ENCODE measurements around the gene PRELID1.

The PRELID1 gene

DNA sequence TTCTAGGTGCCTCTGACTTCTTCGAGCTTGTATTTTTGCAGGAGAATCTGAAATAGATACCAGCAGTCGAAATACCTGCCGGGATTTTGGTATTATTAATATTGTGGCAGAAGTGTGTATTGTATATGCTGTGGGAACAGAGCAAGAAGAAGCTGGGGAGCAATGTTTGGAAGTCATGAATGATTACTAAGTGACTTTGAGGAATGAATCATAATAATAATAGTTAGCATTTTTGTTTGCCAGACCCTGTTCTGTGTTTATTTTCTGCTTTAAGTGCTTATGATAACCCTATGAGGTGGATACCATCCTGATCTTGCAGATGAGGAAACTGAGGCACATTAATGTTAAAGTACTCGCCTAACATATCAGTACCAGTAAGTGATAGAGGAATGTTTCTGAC, 32.5 kb upstream of the PRELID1 start:
- Histone ChIP-seq H3K36me3 (ENCODE audit: control insufficient read depth in 1 of 2, insufficient read depth in 2 of 2, low read length in 2 of 2) (peaks cover 41 to 84% of the 10 kb centered on the region in 2 donors), H3K9me3 (ENCODE audit: control insufficient read depth in 1 of 2, low read length in 2 of 2) (no peaks in the 10 kb centered on the region), H3K27me3 (ENCODE audit: control insufficient read depth in 1 of 2, insufficient read depth in 2 of 2, low read length in 2 of 2) (no peaks in the 10 kb centered on the region), H3K4me1 (ENCODE audit: control insufficient read depth in 1 of 2, insufficient read depth in 2 of 2, low read length in 2 of 2) (no peaks in the 10 kb centered on the region), H3K9ac (ENCODE audit: low read depth in 1 of 2, low read length in 2 of 2) (no peak overlapping the region), H3K27ac (ENCODE audit: low read depth, low read length) (no peak overlapping the region), H3K4me3 (ENCODE audit: low read depth in 1 of 2, low read length in 2 of 2) (no peak overlapping the region)

DNA sequence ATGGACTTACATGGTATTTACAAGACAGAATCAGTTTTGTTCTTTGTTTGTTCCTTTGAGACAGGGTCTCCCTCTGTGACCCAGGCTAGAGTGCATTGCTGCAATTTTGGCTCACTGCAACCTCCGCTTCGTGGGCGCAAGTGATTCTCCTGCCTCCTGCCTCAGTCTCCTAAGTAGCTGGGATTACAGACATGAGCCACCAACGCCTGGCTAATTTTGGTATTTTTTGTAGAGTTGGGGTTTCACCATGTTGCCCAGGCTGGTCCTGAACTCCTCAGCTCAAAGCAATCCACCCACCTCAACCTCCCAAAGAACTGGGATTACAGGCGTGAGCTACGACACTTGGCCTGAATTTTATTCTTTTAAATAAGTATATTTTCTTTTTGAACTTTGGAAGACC, 27.7 kb upstream of the PRELID1 start:
- H3K4me3 ChIP-seq (ENCODE audit: low read depth in 1 of 2, low read length in 2 of 2): no peak overlapping the region
- H3K9me3 ChIP-seq (ENCODE audit: control insufficient read depth in 1 of 2, low read length in 2 of 2): no peaks in the 10 kb centered on the region
- H3K27me3 ChIP-seq (ENCODE audit: control insufficient read depth in 1 of 2, insufficient read depth in 2 of 2, low read length in 2 of 2): no peaks in the 10 kb centered on the region
- H3K9ac ChIP-seq (ENCODE audit: low read depth in 1 of 2, low read length in 2 of 2): no peak overlapping the region
- H3K4me1 ChIP-seq (ENCODE audit: control insufficient read depth in 1 of 2, insufficient read depth in 2 of 2, low read length in 2 of 2): no peaks in the 10 kb centered on the region
- peaks cover 40 to 68% of the 10 kb centered on the region in 2 donors for H3K36me3 ChIP-seq (ENCODE audit: control insufficient read depth in 1 of 2, insufficient read depth in 2 of 2, low read length in 2 of 2)
- H3K27ac ChIP-seq (ENCODE audit: low read depth, low read length): no peak overlapping the region

GRCh38 chr5:177276886-177277285, 26.7 kb upstream of the PRELID1 start:
- H3K36me3 ChIP-seq (ENCODE audit: control insufficient read depth in 1 of 2, insufficient read depth in 2 of 2, low read length in 2 of 2): peaks cover 37 to 66% of the 10 kb centered on the region in 2 donors
- no peak overlapping the region for H3K4me3 ChIP-seq (ENCODE audit: low read depth in 1 of 2, low read length in 2 of 2)
- H3K27ac ChIP-seq (ENCODE audit: low read depth, low read length): no peak overlapping the region
- no peaks in the 10 kb centered on the region for H3K27me3 ChIP-seq (ENCODE audit: control insufficient read depth in 1 of 2, insufficient read depth in 2 of 2, low read length in 2 of 2)
- H3K4me1 ChIP-seq (ENCODE audit: control insufficient read depth in 1 of 2, insufficient read depth in 2 of 2, low read length in 2 of 2): no peaks in the 10 kb centered on the region
- no peak overlapping the region for H3K9ac ChIP-seq (ENCODE audit: low read depth in 1 of 2, low read length in 2 of 2)
- H3K9me3 ChIP-seq (ENCODE audit: control insufficient read depth in 1 of 2, low read length in 2 of 2): no peaks in the 10 kb centered on the region

DNA sequence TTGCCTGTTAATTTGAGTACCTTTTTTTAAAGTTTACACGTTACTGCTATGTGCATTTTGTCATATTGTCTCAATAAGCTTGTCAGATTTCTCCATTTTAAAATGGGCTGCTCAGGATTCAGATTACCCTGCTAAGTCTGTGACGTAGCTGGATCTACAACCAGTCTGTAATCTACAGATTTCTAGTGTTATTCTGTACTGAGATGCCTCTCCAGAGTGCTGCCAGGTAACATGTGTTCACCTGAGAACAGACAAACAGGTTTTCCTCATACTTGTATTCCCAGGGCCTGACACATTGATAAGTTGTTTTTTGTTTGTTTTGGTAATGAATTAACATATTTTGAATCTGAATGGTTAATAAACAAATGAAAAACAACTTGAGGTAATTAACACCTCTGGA, 15.4 kb upstream of the PRELID1 start:
- no peak overlapping the region for H3K9ac ChIP-seq (ENCODE audit: low read depth in 1 of 2, low read length in 2 of 2)
- no peaks in the 10 kb centered on the region for H3K27me3 ChIP-seq (ENCODE audit: control insufficient read depth in 1 of 2, insufficient read depth in 2 of 2, low read length in 2 of 2)
- no peak overlapping the region for H3K4me3 ChIP-seq (ENCODE audit: low read depth in 1 of 2, low read length in 2 of 2)
- no peak overlapping the region for H3K27ac ChIP-seq (ENCODE audit: low read depth, low read length)
- no peaks in the 10 kb centered on the region for H3K4me1 ChIP-seq (ENCODE audit: control insufficient read depth in 1 of 2, insufficient read depth in 2 of 2, low read length in 2 of 2)
- peaks cover 42 to 81% of the 10 kb centered on the region in 2 donors for H3K36me3 ChIP-seq (ENCODE audit: control insufficient read depth in 1 of 2, insufficient read depth in 2 of 2, low read length in 2 of 2)
- no peaks in the 10 kb centered on the region for H3K9me3 ChIP-seq (ENCODE audit: control insufficient read depth in 1 of 2, low read length in 2 of 2)

- H3K9me3 ChIP-seq (ENCODE audit: control insufficient read depth in 1 of 2, low read length in 2 of 2): no peaks in the 10 kb centered on the region
- peaks cover 51 to 82% of the 10 kb centered on the region in 2 donors for H3K36me3 ChIP-seq (ENCODE audit: control insufficient read depth in 1 of 2, insufficient read depth in 2 of 2, low read length in 2 of 2)
- no peak overlapping the region for H3K4me3 ChIP-seq (ENCODE audit: low read depth in 1 of 2, low read length in 2 of 2)
- peaks cover 7 to 8% of the 10 kb centered on the region in 2 donors for H3K4me1 ChIP-seq (ENCODE audit: control insufficient read depth in 1 of 2, insufficient read depth in 2 of 2, low read length in 2 of 2)
- H3K27ac ChIP-seq (ENCODE audit: low read depth, low read length): no peak overlapping the region
- no peaks in the 10 kb centered on the region for H3K27me3 ChIP-seq (ENCODE audit: control insufficient read depth in 1 of 2, insufficient read depth in 2 of 2, low read length in 2 of 2)
- no peak overlapping the region for H3K9ac ChIP-seq (ENCODE audit: low read depth in 1 of 2, low read length in 2 of 2)
Measured at GRCh38 chr5:177290816-177291596, 12.6 kb upstream of the PRELID1 start.

- Histone ChIP-seq H3K36me3 (ENCODE audit: control insufficient read depth in 1 of 2, insufficient read depth in 2 of 2, low read length in 2 of 2) (peaks cover 51 to 78% of the 10 kb centered on the region in 2 donors), H3K4me3 (ENCODE audit: low read depth in 1 of 2, low read length in 2 of 2) (no peak overlapping the region), H3K9me3 (ENCODE audit: control insufficient read depth in 1 of 2, low read length in 2 of 2) (no peaks in the 10 kb centered on the region), H3K4me1 (ENCODE audit: control insufficient read depth in 1 of 2, insufficient read depth in 2 of 2, low read length in 2 of 2) (peaks cover 8 to 14% of the 10 kb centered on the region in 2 donors), H3K27ac (ENCODE audit: low read depth, low read length) (no peak overlapping the region), H3K27me3 (ENCODE audit: control insufficient read depth in 1 of 2, insufficient read depth in 2 of 2, low read length in 2 of 2) (no peaks in the 10 kb centered on the region), H3K9ac (ENCODE audit: low read depth in 1 of 2, low read length in 2 of 2) (no peak overlapping the region)
Measured at GRCh38 chr5:177291735-177292134, 11.9 kb upstream of the PRELID1 start.

DNA sequence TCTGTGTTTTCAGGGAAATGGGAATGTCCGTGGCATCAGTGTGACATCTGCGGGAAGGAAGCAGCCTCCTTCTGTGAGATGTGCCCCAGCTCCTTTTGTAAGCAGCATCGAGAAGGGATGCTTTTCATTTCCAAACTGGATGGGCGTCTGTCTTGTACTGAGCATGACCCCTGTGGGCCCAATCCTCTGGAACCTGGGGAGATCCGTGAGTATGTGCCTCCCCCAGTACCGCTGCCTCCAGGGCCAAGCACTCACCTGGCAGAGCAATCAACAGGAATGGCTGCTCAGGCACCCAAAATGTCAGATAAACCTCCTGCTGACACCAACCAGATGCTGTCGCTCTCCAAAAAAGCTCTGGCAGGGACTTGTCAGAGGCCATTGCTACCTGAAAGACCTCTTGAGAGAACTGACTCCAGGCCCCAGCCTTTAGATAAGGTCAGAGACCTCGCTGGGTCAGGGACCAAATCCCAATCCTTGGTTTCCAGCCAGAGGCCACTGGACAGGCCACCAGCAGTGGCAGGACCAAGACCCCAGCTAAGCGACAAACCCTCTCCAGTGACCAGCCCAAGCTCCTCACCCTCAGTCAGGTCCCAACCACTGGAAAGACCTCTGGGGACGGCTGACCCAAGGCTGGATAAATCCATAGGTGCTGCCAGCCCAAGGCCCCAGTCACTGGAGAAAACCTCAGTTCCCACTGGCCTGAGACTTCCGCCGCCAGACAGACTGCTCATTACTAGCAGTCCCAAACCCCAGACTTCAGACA, 9.6 kb upstream of the PRELID1 start:
- Histone ChIP-seq H3K9ac (ENCODE audit: low read depth in 1 of 2, low read length in 2 of 2) (peak overlapping the region in 1 of 2 donors; percentile 27), H3K27ac (ENCODE audit: low read depth, low read length) (no peak overlapping the region), H3K36me3 (ENCODE audit: control insufficient read depth in 1 of 2, insufficient read depth in 2 of 2, low read length in 2 of 2) (peaks cover 47 to 59% of the 10 kb centered on the region in 2 donors), H3K4me3 (ENCODE audit: low read depth in 1 of 2, low read length in 2 of 2) (no peak overlapping the region), H3K27me3 (ENCODE audit: control insufficient read depth in 1 of 2, insufficient read depth in 2 of 2, low read length in 2 of 2) (no peaks in the 10 kb centered on the region), H3K9me3 (ENCODE audit: control insufficient read depth in 1 of 2, low read length in 2 of 2) (no peaks in the 10 kb centered on the region), H3K4me1 (ENCODE audit: control insufficient read depth in 1 of 2, insufficient read depth in 2 of 2, low read length in 2 of 2) (peaks cover 9 to 23% of the 10 kb centered on the region in 2 donors)

DNA sequence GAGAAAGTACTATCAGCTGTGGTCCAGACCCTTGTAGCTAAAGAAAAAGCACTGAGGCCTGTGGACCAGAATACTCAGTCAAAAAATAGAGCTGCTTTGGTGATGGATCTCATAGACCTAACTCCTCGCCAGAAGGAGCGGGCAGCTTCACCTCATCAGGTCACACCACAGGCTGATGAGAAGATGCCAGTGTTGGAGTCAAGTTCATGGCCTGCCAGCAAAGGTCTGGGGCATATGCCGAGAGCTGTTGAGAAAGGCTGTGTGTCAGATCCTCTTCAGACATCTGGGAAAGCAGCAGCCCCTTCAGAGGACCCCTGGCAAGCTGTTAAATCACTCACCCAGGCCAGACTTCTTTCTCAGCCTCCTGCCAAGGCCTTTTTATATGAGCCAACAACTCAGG, 9.0 kb upstream of the PRELID1 start:
- Histone ChIP-seq H3K27ac (ENCODE audit: low read depth, low read length) (no peak overlapping the region), H3K9ac (ENCODE audit: low read depth in 1 of 2, low read length in 2 of 2) (no peak overlapping the region), H3K4me1 (ENCODE audit: control insufficient read depth in 1 of 2, insufficient read depth in 2 of 2, low read length in 2 of 2) (peaks cover 16 to 29% of the 10 kb centered on the region in 2 donors), H3K36me3 (ENCODE audit: control insufficient read depth in 1 of 2, insufficient read depth in 2 of 2, low read length in 2 of 2) (peaks cover 47 to 54% of the 10 kb centered on the region in 2 donors), H3K4me3 (ENCODE audit: low read depth in 1 of 2, low read length in 2 of 2) (no peak overlapping the region), H3K27me3 (ENCODE audit: control insufficient read depth in 1 of 2, insufficient read depth in 2 of 2, low read length in 2 of 2) (no peaks in the 10 kb centered on the region), H3K9me3 (ENCODE audit: control insufficient read depth in 1 of 2, low read length in 2 of 2) (no peaks in the 10 kb centered on the region)

DNA sequence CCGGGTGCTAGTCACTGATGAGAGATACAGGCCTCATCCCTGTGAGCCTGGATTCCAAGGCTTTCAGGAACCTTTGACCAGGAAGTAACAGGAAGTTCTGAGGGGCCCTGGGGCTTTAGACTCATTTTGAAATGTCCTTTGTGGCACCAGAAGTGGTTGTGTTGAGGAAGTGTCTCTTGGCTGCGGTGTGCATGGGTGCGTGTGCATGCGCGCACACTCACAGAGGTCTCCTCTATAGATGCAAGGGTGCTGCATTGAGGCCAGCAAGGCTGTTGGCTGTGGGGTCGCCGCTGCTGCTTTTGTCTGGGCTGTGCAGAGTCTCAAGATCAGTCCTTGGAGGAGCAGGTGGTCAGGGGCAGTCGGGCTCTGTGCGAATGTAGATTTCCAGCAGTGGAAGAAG, 7.7 kb upstream of the PRELID1 start:
- Histone ChIP-seq H3K27ac (ENCODE audit: low read depth, low read length) (no peak overlapping the region), H3K4me1 (ENCODE audit: control insufficient read depth in 1 of 2, insufficient read depth in 2 of 2, low read length in 2 of 2) (peaks cover 29 to 40% of the 10 kb centered on the region in 2 donors), H3K4me3 (ENCODE audit: low read depth in 1 of 2, low read length in 2 of 2) (no peak overlapping the region), H3K9ac (ENCODE audit: low read depth in 1 of 2, low read length in 2 of 2) (no peak overlapping the region), H3K9me3 (ENCODE audit: control insufficient read depth in 1 of 2, low read length in 2 of 2) (no peaks in the 10 kb centered on the region), H3K36me3 (ENCODE audit: control insufficient read depth in 1 of 2, insufficient read depth in 2 of 2, low read length in 2 of 2) (peaks cover 43 to 48% of the 10 kb centered on the region in 2 donors), H3K27me3 (ENCODE audit: control insufficient read depth in 1 of 2, insufficient read depth in 2 of 2, low read length in 2 of 2) (no peaks in the 10 kb centered on the region)

- peaks cover 42 to 43% of the 10 kb centered on the region in 2 donors for H3K36me3 ChIP-seq (ENCODE audit: control insufficient read depth in 1 of 2, insufficient read depth in 2 of 2, low read length in 2 of 2)
Measured at GRCh38 chr5:177296581-177296980, 7.0 kb upstream of the PRELID1 start.

More at GRCh38 chr5:177296581-177296980, 7.0 kb upstream of the PRELID1 start:
- Histone ChIP-seq H3K4me1 (ENCODE audit: control insufficient read depth in 1 of 2, insufficient read depth in 2 of 2, low read length in 2 of 2) (peaks cover 35 to 46% of the 10 kb centered on the region in 2 donors), H3K4me3 (ENCODE audit: low read depth in 1 of 2, low read length in 2 of 2) (no peak overlapping the region), H3K9me3 (ENCODE audit: control insufficient read depth in 1 of 2, low read length in 2 of 2) (no peaks in the 10 kb centered on the region), H3K27ac (ENCODE audit: low read depth, low read length) (no peak overlapping the region), H3K9ac (ENCODE audit: low read depth in 1 of 2, low read length in 2 of 2) (no peak overlapping the region), H3K27me3 (ENCODE audit: control insufficient read depth in 1 of 2, insufficient read depth in 2 of 2, low read length in 2 of 2) (no peaks in the 10 kb centered on the region)

All from duodenal mucosa (tissue), 2 donors.